Nephron (organoid): ENCODE data around the gene POLK.
A peak's percentile ranks its signal among the peaks of the same experiment; 100 is the strongest.
"Not testable (repeated sequence)": the region's sequence is repeated elsewhere in the genome, so short reads cannot be mapped to it uniquely, and the experiment has no call there.

Experiments
- H3K27ac Mint-ChIP-seq, 3 experiments: 2 replicates each; pipeline ENCODE4 v1.8.0; 2020; ENCODE audit warnings: mixed read lengths in 3 of 3, mild to moderate bottlenecking in 2 of 3, moderate library complexity in 1 of 3
- H3K27me3 Mint-ChIP-seq: 2 replicates; pipeline ENCODE4 v1.8.0; 2021; ENCODE audit warnings: low read depth, mild to moderate bottlenecking, moderate library complexity, mixed read lengths
- H3K36me3 Mint-ChIP-seq: 2 replicates; pipeline ENCODE4 v1.8.0; 2020; ENCODE audit warnings: low read depth, mixed read lengths
- H3K4me1 Mint-ChIP-seq: 2 replicates; pipeline ENCODE4 v1.8.0; 2020; ENCODE audit warnings: mixed read lengths
- H3K4me3 Mint-ChIP-seq, 3 experiments: 2 replicates each; pipeline ENCODE4 v1.8.0; 2020; ENCODE audit warnings: mild to moderate bottlenecking in 3 of 3, mixed read lengths in 3 of 3, moderate library complexity in 2 of 3
- H3K9me3 Mint-ChIP-seq: 2 replicates; pipeline ENCODE4 v1.8.0; 2020; ENCODE audit warnings: mixed read lengths
- TF ChIP-seq, protein P1 (sequence below), 3 experiments: fragments of 200-600 bp; sonication (generic); IDR thresholded peaks; one replicate each; pipeline ENCODE4 v1.5.0; 2021; ENCODE audit warnings: antibody characterized with exemption in 3 of 3; ENCODE audit not compliant: unreplicated experiment in 3 of 3

POLK gene

DNA sequence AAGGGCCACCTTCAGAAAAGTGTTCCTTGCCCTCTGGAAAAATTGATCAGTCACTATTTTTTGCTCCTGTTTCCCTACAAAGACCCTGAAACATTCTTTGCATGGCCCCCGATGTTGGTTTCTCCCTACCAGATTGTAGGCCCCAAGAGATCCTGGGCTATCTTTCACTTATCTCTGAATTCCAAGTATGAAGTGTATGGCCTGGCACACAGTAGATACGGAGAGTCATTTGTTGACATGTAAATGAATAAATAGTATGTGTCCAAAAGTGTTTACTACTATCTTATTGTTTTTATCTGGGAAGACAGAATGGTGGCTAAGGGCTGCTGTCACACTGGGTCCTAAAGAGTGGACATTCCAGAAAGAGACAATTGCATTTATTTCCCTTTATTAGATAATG is 92.1 kb downstream of the POLK start:
- no peaks in the 10 kb centered on the region for H3K9me3 Mint-ChIP-seq
- TF ChIP-seq, protein P1, sequence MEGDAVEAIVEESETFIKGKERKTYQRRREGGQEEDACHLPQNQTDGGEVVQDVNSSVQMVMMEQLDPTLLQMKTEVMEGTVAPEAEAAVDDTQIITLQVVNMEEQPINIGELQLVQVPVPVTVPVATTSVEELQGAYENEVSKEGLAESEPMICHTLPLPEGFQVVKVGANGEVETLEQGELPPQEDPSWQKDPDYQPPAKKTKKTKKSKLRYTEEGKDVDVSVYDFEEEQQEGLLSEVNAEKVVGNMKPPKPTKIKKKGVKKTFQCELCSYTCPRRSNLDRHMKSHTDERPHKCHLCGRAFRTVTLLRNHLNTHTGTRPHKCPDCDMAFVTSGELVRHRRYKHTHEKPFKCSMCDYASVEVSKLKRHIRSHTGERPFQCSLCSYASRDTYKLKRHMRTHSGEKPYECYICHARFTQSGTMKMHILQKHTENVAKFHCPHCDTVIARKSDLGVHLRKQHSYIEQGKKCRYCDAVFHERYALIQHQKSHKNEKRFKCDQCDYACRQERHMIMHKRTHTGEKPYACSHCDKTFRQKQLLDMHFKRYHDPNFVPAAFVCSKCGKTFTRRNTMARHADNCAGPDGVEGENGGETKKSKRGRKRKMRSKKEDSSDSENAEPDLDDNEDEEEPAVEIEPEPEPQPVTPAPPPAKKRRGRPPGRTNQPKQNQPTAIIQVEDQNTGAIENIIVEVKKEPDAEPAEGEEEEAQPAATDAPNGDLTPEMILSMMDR (IDR thresholded peaks at IDR 0.05; ENCODE audit: unreplicated experiment in 3 of 3) = no peak
- H3K27me3 Mint-ChIP-seq = no peaks in the 10 kb centered on the region
- H3K4me3 Mint-ChIP-seq = no peak overlapping the region
- H3K36me3 Mint-ChIP-seq = peaks cover 29% of the 10 kb centered on the region
- H3K27ac Mint-ChIP-seq = peak overlapping the region; percentile 59 to 84 (median 80)
- H3K4me1 Mint-ChIP-seq = peaks cover 15% of the 10 kb centered on the region

DNA sequence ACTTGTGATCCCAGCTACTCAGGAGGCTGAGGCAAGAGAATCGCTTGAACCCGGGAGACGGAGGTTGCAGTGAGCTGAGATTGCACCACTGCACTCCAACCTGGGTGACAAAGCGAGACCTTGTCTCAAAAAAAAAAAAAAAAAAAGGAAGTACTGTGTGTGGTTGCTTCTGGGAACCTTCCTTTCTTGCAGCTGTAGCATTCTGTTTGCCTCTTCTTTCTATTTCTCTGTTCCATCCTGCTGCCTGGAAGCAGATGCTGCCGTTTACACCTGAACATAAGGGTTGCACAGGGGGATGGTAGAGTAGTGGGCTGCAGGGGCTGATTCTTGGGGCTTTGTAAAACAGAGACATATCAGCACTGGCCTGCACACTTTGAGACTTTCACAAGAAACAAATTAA is 95.7 kb downstream of the POLK start:
- Mint-ChIP-seq H3K36me3 (peaks cover 18% of the 10 kb centered on the region), H3K4me1 (peaks cover 29% of the 10 kb centered on the region), H3K27ac (peak overlapping the region in 1 of 3 experiments; percentile 25)
- not testable (repeated sequence) for H3K4me3 Mint-ChIP-seq, H3K27me3 Mint-ChIP-seq, H3K9me3 Mint-ChIP-seq

DNA sequence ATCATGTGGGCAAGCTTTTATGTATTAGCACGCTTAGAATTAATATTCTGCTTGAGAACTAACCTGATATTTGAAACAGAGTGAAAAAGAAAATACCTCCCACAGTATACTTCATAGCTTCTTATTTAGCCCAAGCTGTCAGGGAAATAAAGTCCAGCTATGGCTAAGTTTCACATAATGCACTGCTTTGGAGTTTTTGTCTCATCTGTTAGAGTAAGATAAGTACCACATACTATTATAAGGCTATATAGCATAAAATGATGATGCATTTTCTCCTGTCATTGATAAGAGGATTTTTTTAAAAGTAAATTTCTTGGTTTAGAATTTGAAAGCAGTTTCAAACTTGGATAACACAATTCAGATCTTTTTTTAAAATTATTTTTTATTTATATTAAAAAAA is 97.2 kb downstream of the POLK start:
- H3K36me3 Mint-ChIP-seq = peaks cover 12% of the 10 kb centered on the region

DNA sequence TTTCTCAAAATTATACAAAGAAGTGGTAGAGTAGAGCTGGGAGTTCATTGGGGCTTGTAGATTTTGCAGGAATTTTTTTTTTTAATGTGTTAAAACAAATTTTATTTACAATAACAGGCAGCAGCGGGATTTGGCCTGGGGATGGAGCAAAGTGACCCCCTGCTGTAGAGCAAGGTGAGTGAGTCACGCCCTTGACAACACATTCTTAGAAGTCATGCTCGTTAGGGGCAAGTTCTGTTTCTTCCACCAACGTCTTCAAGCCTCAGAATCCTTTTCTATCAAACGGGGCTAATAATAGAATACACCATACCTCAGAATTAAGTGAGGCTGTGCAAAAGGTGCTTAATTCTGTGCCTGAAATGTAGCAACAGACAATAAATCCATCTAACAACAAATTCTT is 98.5 kb downstream of the POLK start:
- H3K27me3 Mint-ChIP-seq = no peaks in the 10 kb centered on the region
- TF ChIP-seq, protein P1 (IDR thresholded peaks at IDR 0.05; ENCODE audit: unreplicated experiment in 3 of 3) = no peak
- H3K27ac Mint-ChIP-seq = peak overlapping the region in 2 of 3 experiments; percentile 94 to 98
- peaks cover 14% of the 10 kb centered on the region for H3K4me1 Mint-ChIP-seq
- H3K9me3 Mint-ChIP-seq = no peaks in the 10 kb centered on the region
- H3K4me3 Mint-ChIP-seq = peak overlapping the region; percentile 84 to 89 (median 86)
- H3K36me3 Mint-ChIP-seq = peaks cover 5% of the 10 kb centered on the region

More for the DNA sequence above, 97.2 kb downstream of the POLK start:
- H3K4me3 Mint-ChIP-seq = no peak overlapping the region
- TF ChIP-seq, protein P1 (IDR thresholded peaks at IDR 0.05; ENCODE audit: unreplicated experiment in 3 of 3) = no peak
- peaks cover 16% of the 10 kb centered on the region for H3K4me1 Mint-ChIP-seq
- H3K27me3 Mint-ChIP-seq = no peaks in the 10 kb centered on the region
- H3K27ac Mint-ChIP-seq = peak overlapping the region in 1 of 3 experiments; percentile 17
- H3K9me3 Mint-ChIP-seq = no peaks in the 10 kb centered on the region

DNA sequence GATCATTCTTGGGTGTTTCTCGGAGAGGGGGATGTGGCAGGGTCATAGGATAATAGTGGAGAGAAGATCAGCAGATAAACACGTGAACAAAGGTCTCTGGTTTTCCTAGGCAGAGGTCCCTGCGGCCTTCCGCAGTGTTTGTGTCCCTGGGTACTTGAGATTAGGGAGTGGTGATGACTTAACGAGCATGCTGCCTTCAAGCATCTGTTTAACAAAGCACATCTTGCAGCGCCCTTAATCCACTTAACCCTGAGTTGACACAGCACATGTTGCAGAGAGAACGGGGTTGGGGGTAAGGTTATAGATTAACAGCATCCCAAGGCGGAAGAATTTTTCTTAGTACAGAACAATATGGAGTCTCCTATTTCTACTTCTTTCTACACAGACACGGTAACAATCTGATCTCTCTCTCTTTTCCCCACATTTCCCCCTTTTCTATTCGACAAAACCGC is 99.2 kb downstream of the POLK start:
- Mint-ChIP-seq H3K4me1 (peaks cover 16% of the 10 kb centered on the region), H3K27ac (peak overlapping the region in 2 of 3 experiments; percentile 94 to 98), H3K4me3 (peak overlapping the region; percentile 84 to 89 (median 86))
- not testable (repeated sequence) for H3K27me3 Mint-ChIP-seq, H3K9me3 Mint-ChIP-seq, H3K36me3 Mint-ChIP-seq

DNA sequence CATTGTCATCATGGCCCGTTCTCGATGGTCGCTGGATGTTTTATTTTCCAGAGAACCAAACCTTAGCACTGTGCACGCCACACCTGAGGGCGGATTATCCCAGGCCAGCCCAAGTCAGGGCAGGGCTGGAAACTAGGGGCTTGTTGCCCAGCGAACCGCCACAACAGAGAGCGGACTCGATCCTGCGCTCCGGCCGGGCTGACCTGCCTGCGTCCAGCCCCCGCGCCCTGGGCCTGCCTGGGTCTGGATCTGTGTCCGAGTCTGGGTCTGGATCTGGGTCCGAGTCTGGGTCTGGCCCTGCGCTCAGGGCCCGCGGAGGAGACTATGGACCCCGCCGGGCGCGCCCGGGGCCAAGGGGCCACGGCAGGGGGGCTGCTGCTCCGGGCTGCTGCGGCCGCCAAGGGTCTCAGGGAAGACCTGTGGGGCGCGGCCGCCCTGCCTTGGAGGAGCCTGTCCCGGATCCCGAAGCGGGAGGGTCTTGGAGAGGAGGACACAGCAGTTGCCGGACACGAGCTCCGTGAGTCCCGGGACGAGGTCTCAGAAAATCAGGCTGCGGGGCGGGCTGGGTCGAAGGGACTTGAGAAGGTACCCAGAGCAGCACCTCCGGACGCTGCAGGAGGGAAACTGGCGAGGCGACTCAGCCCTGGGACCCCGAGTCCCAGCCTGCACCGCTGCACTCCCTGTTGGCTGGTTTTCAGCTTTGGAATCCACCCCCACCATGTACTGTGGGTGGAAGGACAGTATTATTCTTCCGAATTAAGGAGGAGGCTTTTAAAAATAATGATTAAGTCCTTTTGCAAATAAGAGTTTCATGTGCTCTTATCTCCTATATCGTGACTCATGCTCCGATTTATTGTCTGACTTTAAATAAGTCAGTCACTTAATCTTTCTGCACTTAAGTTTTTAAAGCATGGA is 99.9 kb downstream of the POLK start, which contains the start of gene ANKDD1B:
TSS of gene ANKDD1B (plus strand) at position 143 of the 915 bp plus-strand sequence. CDS start at position 325, 182 bp downstream.
- peaks cover 5% of the 10 kb centered on the region for H3K36me3 Mint-ChIP-seq
- H3K9me3 Mint-ChIP-seq = no peaks in the 10 kb centered on the region
- H3K4me1 Mint-ChIP-seq = peaks cover 22% of the 10 kb centered on the region
- H3K4me3 Mint-ChIP-seq = peak within 1 kb of the TSS; percentile 84 to 89 (median 86)
- no peaks in the 10 kb centered on the region for H3K27me3 Mint-ChIP-seq
- TF ChIP-seq, protein P1 (IDR thresholded peaks at IDR 0.05; ENCODE audit: unreplicated experiment in 3 of 3) = no peak
- H3K27ac Mint-ChIP-seq = peak within 1 kb of the TSS in 2 of 3 experiments; percentile 94 to 98
